GM23338 (cell line): ENCODE measurements around the gene DLL1. TPM values are rescaled to one million over a fixed set of nuclear protein-coding genes. Genes with fewer than 3 reads are reported as not detected.

Experiments
- ATAC-seq: fragments of 200-7000 bp; cut with Tn5 transposase; 3 replicates; pipeline ENCODE4 v1.9.1; 2020
- DNase-seq: peaks from one replicate; pipeline ENCODE4 v3.0.0-alpha.2; 2015; ENCODE audit warnings: low spot score
- H2AFZ ChIP-seq: fragments of 200-600 bp; sonication (generic); 2 replicates; pipeline ENCODE4 v1.8.0; 2016; ENCODE audit warnings: antibody characterized with exemption, mild to moderate bottlenecking, moderate library complexity
- H3F3A ChIP-seq: fragments of 200-600 bp; sonication (generic); replicated peaks from 2 replicates; pipeline ENCODE4 v1.8.0; 2017; ENCODE audit warnings: antibody characterized with exemption, mixed run types, low read depth
- H3K27ac ChIP-seq: fragments of 200-600 bp; sonication (generic); 2 replicates; pipeline ENCODE4 v1.6.1; 2016; ENCODE audit warnings: low read depth
- H3K27me3 ChIP-seq: fragments of 200-600 bp; sonication (generic); 2 replicates; pipeline ENCODE4 v1.8.0; 2016; ENCODE audit warnings: mild to moderate bottlenecking, mixed run types, moderate library complexity; ENCODE audit not compliant: insufficient read depth
- H3K36me3 ChIP-seq: fragments of 200-600 bp; sonication (generic); 2 replicates; pipeline ENCODE4 v1.8.0; 2016; ENCODE audit warnings: mild to moderate bottlenecking; ENCODE audit not compliant: insufficient read depth
- H3K4me1 ChIP-seq: fragments of 200-600 bp; sonication (generic); 2 replicates; pipeline ENCODE4 v1.8.0; 2016; ENCODE audit warnings: mild to moderate bottlenecking, moderate library complexity; ENCODE audit not compliant: insufficient read depth
- H3K4me2 ChIP-seq: fragments of 200-600 bp; sonication (generic); 2 replicates; pipeline ENCODE4 v1.7.1; 2017; ENCODE audit warnings: mixed run types
- H3K4me3 ChIP-seq: fragments of 200-600 bp; sonication (generic); 2 replicates; pipeline ENCODE4 v1.6.1; 2016; ENCODE audit warnings: mixed run types
- H3K79me2 ChIP-seq: fragments of 200-600 bp; sonication (generic); replicated peaks from 2 replicates; pipeline ENCODE4 v1.8.0; 2017; ENCODE audit warnings: mild to moderate bottlenecking; ENCODE audit not compliant: insufficient read depth
- H3K9me2 ChIP-seq: fragments of 200-600 bp; sonication (generic); 2 replicates; pipeline ENCODE4 v1.8.0; 2017; ENCODE audit not compliant: insufficient read depth
- H4K20me1 ChIP-seq: fragments of 200-600 bp; sonication (generic); replicated peaks from 2 replicates; pipeline ENCODE4 v1.8.0; 2017; ENCODE audit warnings: mild to moderate bottlenecking; ENCODE audit not compliant: insufficient read depth
- H3K27ac Mint-ChIP-seq: 2 replicates; pipeline ENCODE4 v1.8.0; 2020; ENCODE audit warnings: inconsistent platforms, mild to moderate bottlenecking, moderate library complexity, mixed read lengths
- H3K27me3 Mint-ChIP-seq: 3 replicates; pipeline ENCODE4 v1.8.0; 2022; ENCODE audit warnings: low read depth, mild to moderate bottlenecking, moderate library complexity, mixed read lengths, inconsistent platforms; ENCODE audit not compliant: insufficient read depth, poor library complexity
- H3K36me3 Mint-ChIP-seq: 3 replicates; pipeline ENCODE4 v1.8.0; 2021; ENCODE audit warnings: low read depth, mild to moderate bottlenecking, inconsistent platforms, moderate library complexity, mixed read lengths
- H3K4me1 Mint-ChIP-seq: 3 replicates; pipeline ENCODE4 v1.8.0; 2020; ENCODE audit warnings: mild to moderate bottlenecking, inconsistent platforms, mixed read lengths
- H3K4me3 Mint-ChIP-seq: 3 replicates; pipeline ENCODE4 v1.8.0; 2021; ENCODE audit warnings: moderate library complexity, mild to moderate bottlenecking, inconsistent platforms, mixed read lengths
- H3K9me3 Mint-ChIP-seq: 3 replicates; pipeline ENCODE4 v1.8.0; 2020; ENCODE audit warnings: moderate library complexity, mild to moderate bottlenecking, inconsistent platforms, mixed read lengths
- CTCF ChIP-seq, 2 experiments: fragments of 200-600 bp in 1 of 2; sonication (generic) in 1 of 2; conservative IDR thresholded peaks; 2 replicates each; pipeline versions ENCODE4 v1.5.1 to v1.6.1; 2016 to 2017; ENCODE audit warnings: antibody characterized with exemption in 2 of 2, low read depth in 2 of 2, mild to moderate bottlenecking in 2 of 2, moderate library complexity in 1 of 2
- EZH2 ChIP-seq: fragments of 200-600 bp; sonication (generic); IDR thresholded peaks from one replicate; pipeline ENCODE4 v1.8.0; 2017; ENCODE audit warnings: antibody characterized with exemption, mild to moderate bottlenecking, low read depth; ENCODE audit not compliant: unreplicated experiment
- NANOG ChIP-seq: IDR thresholded peaks from 2 replicates; pipeline ENCODE4 v1.6.1; 2016; ENCODE audit warnings: antibody characterized with exemption, borderline replicate concordance
- POLR2AphosphoS5 ChIP-seq: IDR thresholded peaks from 2 replicates; pipeline ENCODE4 v1.6.1; 2016; ENCODE audit warnings: antibody characterized with exemption, low read depth
- STAT1 ChIP-seq: IDR thresholded peaks from one replicate; pipeline ENCODE4 v1.6.1; 2016; ENCODE audit warnings: antibody characterized with exemption; ENCODE audit not compliant: unreplicated experiment
- ZNF331 ChIP-seq: fragments of 250-450 bp; sonication (Bioruptor Pico); IDR thresholded peaks from 2 replicates; pipeline ENCODE4 v1.5.0; 2020; ENCODE audit warnings: low read depth, mild to moderate bottlenecking, moderate library complexity
- polyA plus RNA-seq: library from polyadenylated mRNA; unstranded; fragments of >200 nt; fragmentation: Nextera tagmentation; extraction: Ambion mirVana; gene quantifications from 2 replicates; pipeline ENCODE4 v1.2.1, GENCODE V29; 2016
- total RNA-seq: library from RNA; depleted of rRNA; stranded (reverse); fragments of >200 nt; shearing (Covaris generic); gene quantifications from 2 replicates; pipeline ENCODE4 v1.2.3, GENCODE V29; 2014
- TF ChIP-seq, protein P1 (sequence below): fragments of 250-450 bp; sonication (Bioruptor Pico); IDR thresholded peaks from 2 replicates; pipeline ENCODE4 v1.5.0; 2020; ENCODE audit warnings: mild to moderate bottlenecking, moderate library complexity

The DLL1 gene
- total and polyA plus RNA-seq, 2 experiments from 2014 or later = 2.2 to 4.6 TPM

DNA sequence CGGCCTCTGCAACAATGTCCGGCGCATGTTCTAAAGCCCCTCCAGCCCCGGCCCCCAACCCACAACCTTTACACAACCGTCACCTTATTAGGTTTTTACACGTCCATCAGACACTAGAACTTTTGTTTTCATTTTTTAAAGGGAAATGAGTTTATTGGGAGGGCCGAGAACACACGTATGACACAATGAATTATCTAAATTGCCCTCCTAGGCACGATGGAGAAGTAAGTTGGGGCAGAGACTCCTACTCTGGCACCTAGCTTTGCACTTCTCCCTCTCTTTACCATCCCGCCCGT, 1.2 kb upstream of the DLL1 start:
- Histone ChIP-seq H3K9me2 (no peaks in the 10 kb centered on the region), H3K4me2 (peak overlapping the region; percentile 95), H3F3A (peaks cover 24% of the 10 kb centered on the region), H3K4me1 (peaks cover 39% of the 10 kb centered on the region), H4K20me1 (no peaks in the 10 kb centered on the region; the same call in 1 of the 2 replicates), H3K27ac (no peak overlapping the region), H3K79me2 (no peaks in the 10 kb centered on the region), H3K36me3 (no peaks in the 10 kb centered on the region), H3K4me3 (peak overlapping the region; percentile 78), H3K27me3 (peaks cover 85% of the 10 kb centered on the region), H2AFZ (peak overlapping the region; percentile 94)
- ATAC-seq (no peak), DNase-seq (no peak)
- Mint-ChIP-seq H3K27me3 (peaks cover 73% of the 10 kb centered on the region), H3K4me3 (peak overlapping the region; percentile 89), H3K9me3 (peaks cover 8% of the 10 kb centered on the region), H3K36me3 (peaks cover 11% of the 10 kb centered on the region), H3K4me1 (peaks cover 52% of the 10 kb centered on the region), H3K27ac (no peak overlapping the region)
- TF ChIP-seq ZNF331 (CRISPR knock-in tag) (no peak), EZH2 (peak; percentile 69)

DNA sequence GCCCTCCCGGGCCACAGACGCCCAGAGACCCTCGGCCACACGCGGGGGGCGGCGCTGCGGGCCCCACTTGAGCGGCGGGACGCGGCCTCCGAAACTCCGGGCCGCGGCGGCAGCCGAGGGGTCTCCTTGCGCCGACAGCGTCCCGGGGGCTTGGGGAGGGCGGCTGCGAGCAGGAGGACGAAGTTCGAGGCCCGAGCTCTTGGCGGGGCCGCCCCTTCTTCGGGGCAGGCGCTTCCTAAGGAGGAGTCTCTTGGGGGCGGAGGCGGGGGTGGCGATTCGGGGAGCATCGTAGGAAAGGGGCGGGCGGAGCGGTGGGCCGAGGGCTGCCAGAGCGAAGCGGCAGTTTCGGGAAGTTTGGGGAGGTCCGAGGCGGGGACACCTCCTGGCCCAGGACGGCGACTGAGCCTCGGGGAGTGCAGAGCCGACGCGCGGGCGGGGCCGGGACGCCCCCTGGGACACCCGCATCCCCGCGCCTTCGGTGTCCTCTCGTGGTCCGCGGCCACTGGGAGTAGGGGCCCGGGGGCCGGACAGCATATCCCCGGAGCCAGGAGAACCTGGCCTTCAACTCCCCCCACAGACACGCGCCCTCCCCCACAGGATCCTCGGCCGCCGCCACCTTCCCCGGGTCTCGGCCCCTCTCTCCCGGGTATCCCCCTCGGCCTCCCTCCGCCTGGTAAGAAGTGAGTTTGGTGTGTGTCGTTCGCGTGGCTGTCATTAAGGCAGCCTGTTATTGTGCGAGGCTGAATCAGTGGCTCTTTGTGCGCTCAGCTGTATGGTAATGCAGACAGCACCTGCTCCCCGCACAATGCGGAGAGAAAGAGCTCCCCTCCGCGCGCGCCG, 613 bp upstream of the DLL1 start:
- H3K79me2 ChIP-seq = no peaks in the 10 kb centered on the region
- H3F3A ChIP-seq = peaks cover 24% of the 10 kb centered on the region
- Mint-ChIP-seq H3K9me3 (peaks cover 8% of the 10 kb centered on the region), H3K4me1 (peaks cover 58% of the 10 kb centered on the region), H3K27me3 (peaks cover 76% of the 10 kb centered on the region), H3K36me3 (peaks cover 11% of the 10 kb centered on the region), H3K27ac (no peak overlapping the region), H3K4me3 (peak overlapping the region; percentile 89)
- TF ChIP-seq CTCF (conservative IDR thresholded peaks at IDR 0.05; ENCODE audit: low read depth in 2 of 2) (peak in 1 of 2 experiments; percentile 14; a peak in 1 of 4 replicates), POLR2AphosphoS5 (no peak; the same call in 1 of the 2 replicates)
- H2AFZ ChIP-seq = peak overlapping the region; percentile 94
- no peaks in the 10 kb centered on the region; the same call in 1 of the 2 replicates for H4K20me1 ChIP-seq
- H3K27me3 ChIP-seq = peaks cover 85% of the 10 kb centered on the region
- ATAC-seq (peak; percentile 35), DNase-seq (peak; percentile 93)
- no peaks in the 10 kb centered on the region for H3K9me2 ChIP-seq
- H3K36me3 ChIP-seq = no peaks in the 10 kb centered on the region
- H3K4me3 ChIP-seq = peak overlapping the region; percentile 78
- peak overlapping the region; percentile 95 for H3K4me2 ChIP-seq
- H3K4me1 ChIP-seq = peaks cover 43% of the 10 kb centered on the region
- H3K27ac ChIP-seq = no peak overlapping the region

DNA sequence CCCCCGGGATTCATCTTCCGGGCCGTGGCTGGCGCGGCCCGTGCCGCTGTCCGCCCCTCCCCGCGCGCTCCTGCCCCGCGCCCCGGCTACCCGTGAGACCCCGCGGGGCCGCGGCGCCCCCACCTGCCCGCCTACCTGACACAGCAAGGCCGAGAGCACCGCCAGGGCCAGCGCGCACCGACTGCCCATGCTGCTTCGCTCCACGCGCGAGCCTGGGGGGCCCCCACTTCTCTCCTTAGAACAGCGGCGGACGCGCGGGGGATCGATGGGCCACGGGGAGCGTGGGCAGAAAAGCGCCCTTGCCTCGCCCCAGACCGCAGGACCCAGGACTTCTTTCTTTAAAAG, 955 bp downstream of the DLL1 start:
- H2AFZ ChIP-seq = peak overlapping the region; percentile 81
- no peaks in the 10 kb centered on the region for H3K79me2 ChIP-seq
- H3K27ac Mint-ChIP-seq = no peak overlapping the region
- H4K20me1 ChIP-seq = no peaks in the 10 kb centered on the region; the same call in 1 of the 2 replicates
- H3K27ac ChIP-seq = no peak overlapping the region
- peak overlapping the region; percentile 93 for H3K4me2 ChIP-seq
- ATAC-seq (no peak), DNase-seq (no peak)
- peaks cover 8% of the 10 kb centered on the region for H3K9me3 Mint-ChIP-seq
- H3K27me3 Mint-ChIP-seq = peaks cover 83% of the 10 kb centered on the region
- H3K4me3 ChIP-seq = peak overlapping the region; percentile 78
- H3K4me1 ChIP-seq = peaks cover 45% of the 10 kb centered on the region
- peaks cover 14% of the 10 kb centered on the region for H3K36me3 Mint-ChIP-seq
- H3K4me1 Mint-ChIP-seq = peaks cover 64% of the 10 kb centered on the region
- H3F3A ChIP-seq = peaks cover 24% of the 10 kb centered on the region
- no peaks in the 10 kb centered on the region for H3K36me3 ChIP-seq
- no peaks in the 10 kb centered on the region for H3K9me2 ChIP-seq
- H3K27me3 ChIP-seq = peaks cover 87% of the 10 kb centered on the region
- H3K4me3 Mint-ChIP-seq = peak overlapping the region; percentile 89
- no peak for TF ChIP-seq EZH2
- TF ChIP-seq, protein P1, sequence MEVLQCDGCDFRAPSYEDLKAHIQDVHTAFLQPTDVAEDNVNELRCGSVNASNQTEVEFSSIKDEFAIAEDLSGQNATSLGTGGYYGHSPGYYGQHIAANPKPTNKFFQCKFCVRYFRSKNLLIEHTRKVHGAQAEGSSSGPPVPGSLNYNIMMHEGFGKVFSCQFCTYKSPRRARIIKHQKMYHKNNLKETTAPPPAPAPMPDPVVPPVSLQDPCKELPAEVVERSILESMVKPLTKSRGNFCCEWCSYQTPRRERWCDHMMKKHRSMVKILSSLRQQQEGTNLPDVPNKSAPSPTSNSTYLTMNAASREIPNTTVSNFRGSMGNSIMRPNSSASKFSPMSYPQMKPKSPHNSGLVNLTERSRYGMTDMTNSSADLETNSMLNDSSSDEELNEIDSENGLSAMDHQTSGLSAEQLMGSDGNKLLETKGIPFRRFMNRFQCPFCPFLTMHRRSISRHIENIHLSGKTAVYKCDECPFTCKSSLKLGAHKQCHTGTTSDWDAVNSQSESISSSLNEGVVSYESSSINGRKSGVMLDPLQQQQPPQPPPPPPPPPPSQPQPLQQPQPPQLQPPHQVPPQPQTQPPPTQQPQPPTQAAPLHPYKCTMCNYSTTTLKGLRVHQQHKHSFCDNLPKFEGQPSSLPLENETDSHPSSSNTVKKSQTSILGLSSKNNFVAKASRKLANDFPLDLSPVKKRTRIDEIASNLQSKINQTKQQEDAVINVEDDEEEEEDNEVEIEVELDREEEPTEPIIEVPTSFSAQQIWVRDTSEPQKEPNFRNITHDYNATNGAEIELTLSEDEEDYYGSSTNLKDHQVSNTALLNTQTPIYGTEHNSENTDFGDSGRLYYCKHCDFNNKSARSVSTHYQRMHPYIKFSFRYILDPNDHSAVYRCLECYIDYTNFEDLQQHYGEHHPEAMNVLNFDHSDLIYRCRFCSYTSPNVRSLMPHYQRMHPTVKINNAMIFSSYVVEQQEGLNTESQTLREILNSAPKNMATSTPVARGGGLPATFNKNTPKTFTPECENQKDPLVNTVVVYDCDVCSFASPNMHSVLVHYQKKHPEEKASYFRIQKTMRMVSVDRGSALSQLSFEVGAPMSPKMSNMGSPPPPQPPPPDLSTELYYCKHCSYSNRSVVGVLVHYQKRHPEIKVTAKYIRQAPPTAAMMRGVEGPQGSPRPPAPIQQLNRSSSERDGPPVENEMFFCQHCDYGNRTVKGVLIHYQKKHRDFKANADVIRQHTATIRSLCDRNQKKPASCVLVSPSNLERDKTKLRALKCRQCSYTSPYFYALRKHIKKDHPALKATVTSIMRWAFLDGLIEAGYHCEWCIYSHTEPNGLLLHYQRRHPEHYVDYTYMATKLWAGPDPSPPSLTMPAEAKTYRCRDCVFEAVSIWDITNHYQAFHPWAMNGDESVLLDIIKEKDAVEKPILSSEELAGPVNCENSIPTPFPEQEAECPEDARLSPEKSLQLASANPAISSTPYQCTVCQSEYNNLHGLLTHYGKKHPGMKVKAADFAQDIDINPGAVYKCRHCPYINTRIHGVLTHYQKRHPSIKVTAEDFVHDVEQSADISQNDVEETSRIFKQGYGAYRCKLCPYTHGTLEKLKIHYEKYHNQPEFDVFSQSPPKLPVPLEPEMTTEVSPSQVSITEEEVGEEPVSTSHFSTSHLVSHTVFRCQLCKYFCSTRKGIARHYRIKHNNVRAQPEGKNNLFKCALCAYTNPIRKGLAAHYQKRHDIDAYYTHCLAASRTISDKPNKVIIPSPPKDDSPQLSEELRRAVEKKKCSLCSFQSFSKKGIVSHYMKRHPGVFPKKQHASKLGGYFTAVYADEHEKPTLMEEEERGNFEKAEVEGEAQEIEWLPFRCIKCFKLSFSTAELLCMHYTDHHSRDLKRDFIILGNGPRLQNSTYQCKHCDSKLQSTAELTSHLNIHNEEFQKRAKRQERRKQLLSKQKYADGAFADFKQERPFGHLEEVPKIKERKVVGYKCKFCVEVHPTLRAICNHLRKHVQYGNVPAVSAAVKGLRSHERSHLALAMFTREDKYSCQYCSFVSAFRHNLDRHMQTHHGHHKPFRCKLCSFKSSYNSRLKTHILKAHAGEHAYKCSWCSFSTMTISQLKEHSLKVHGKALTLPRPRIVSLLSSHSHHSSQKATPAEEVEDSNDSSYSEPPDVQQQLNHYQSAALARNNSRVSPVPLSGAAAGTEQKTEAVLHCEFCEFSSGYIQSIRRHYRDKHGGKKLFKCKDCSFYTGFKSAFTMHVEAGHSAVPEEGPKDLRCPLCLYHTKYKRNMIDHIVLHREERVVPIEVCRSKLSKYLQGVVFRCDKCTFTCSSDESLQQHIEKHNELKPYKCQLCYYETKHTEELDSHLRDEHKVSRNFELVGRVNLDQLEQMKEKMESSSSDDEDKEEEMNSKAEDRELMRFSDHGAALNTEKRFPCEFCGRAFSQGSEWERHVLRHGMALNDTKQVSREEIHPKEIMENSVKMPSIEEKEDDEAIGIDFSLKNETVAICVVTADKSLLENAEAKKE = no peak
- no peak for TF ChIP-seq NANOG
- no peak for TF ChIP-seq STAT1
